ENCODE results near the gene FAM83E. TPM values are rescaled to one million over a fixed set of nuclear protein-coding genes. Genes with fewer than 3 reads are reported as not detected.

FAM83E gene
- total and polyA plus RNA-seq, 2 of the 8 experiments (the other 6 are each of a cell fraction or from before 2014, with no cell fraction given), result 1.8 to 5.3 TPM

DNA sequence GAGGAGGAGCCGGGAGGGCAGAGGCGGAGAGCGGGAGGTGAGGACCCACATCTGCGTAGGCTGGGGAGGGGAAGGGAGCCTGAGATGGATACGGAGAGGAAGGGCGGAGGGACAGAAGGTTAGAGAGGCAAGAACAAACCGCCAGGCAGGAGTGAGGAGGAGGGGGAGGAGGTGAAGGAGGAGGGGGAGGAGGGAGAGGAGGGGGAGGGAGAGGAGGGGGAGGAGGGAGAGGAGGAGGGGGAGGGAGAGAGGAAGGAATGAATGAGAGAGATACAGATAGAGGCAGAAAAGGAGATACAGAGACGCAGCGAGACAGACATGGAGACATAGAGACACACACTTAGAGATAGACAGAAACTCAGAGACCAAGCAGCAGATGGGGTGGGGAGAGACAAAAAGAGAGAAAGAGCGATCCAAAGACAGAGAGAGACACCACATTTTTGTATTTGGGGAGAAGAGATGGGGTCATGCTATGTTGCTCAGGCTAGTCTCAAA is 31.9 kb upstream of the FAM83E start (continued):
- TF ChIP-seq SAP30 (IDR thresholded peaks at IDR 0.05; ENCODE audit: insufficient read depth, insufficient replicate concordance, low read length), result no peak
- 0 out of 2 replicates have a peak, but pooled peaks have one; percentile 26 for TF ChIP-seq TEAD4 (IDR thresholded peaks at IDR 0.05; ENCODE audit: low read depth, low read length)
- TF ChIP-seq SIX5 (IDR thresholded peaks at IDR 0.05; ENCODE audit: low read depth, low read length), result no peak
- TF ChIP-seq PHF8 (conservative IDR thresholded peaks at IDR 0.05; ENCODE audit: low read depth, low read length), result no peak
- no peak for TF ChIP-seq NRF1 (IDR thresholded peaks at IDR 0.05; ENCODE audit: low read depth, low read length)
- TF ChIP-seq GABPA (IDR thresholded peaks at IDR 0.05; ENCODE audit: borderline replicate concordance, insufficient read depth, low read length), result no peak; the same call in 1 of the 2 replicates
- TF ChIP-seq RFX5 (IDR thresholded peaks at IDR 0.05; ENCODE audit: borderline replicate concordance, low read depth, low read length), result no peak
- no peak for TF ChIP-seq NANOG (IDR thresholded peaks at IDR 0.05; ENCODE audit: insufficient read depth, low read depth, low read length, poor library complexity, severe bottlenecking)
- TF ChIP-seq MAFK (IDR thresholded peaks at IDR 0.05; ENCODE audit: low read depth, low read length), result no peak
- TF ChIP-seq POU5F1 (IDR thresholded peaks at IDR 0.05; ENCODE audit: low read depth, low read length), result no peak
- no peak for TF ChIP-seq RAD21 (IDR thresholded peaks at IDR 0.05 in 1 of 2, conservative IDR thresholded peaks at IDR 0.05 in 1 of 2; ENCODE audit: low read depth in 2 of 2, low read length in 2 of 2)
